Heart left ventricle (tissue), 13 donors: ENCODE data around the gene DOCK3.

Source experiments
- POLR2A ChIP-seq, 2 donors: fragments of 450-650 bp; IDR thresholded peaks; one replicate each; pipeline ENCODE4 v1.6.1; 2017; ENCODE audit warnings: antibody characterized with exemption in 2 of 2, mild to moderate bottlenecking in 2 of 2, moderate library complexity in 2 of 2
- TF ChIP-seq, protein P1 (sequence below), 12 donors: fragments of 200-600 bp; sonication (generic) in 4 of 12; IDR thresholded peaks; one replicate each; pipeline versions ENCODE4 v1.5.0 to v1.8.0; 2018 to 2022; ENCODE audit warnings: antibody characterized with exemption in 12 of 12, mild to moderate bottlenecking in 5 of 12
- donor health status: ischemic (EF 13 %, LVEDD 7.1; RV severe dilation, severe dysfunction).
- donor health status: DM: no; HTN: yes; CAD: no.
- donor health status: DM: no; HTN: no; CAD: no.
- donor health status: ischemic (EF 25% LVEDD 6.9; RV normal size, moderate dysfunction).
- donor health status: ischemic (EF 25% LVEDD 5.7; RV mildly dilated, moderate dysfunction).
- donor health status: ischemic (EF 35%, LVEDD 5.7; RV mildly dilated, moderate dysfunction).
- donor health status: nonischemic (EF 11% LVEDD 7.7; RV severe dilation, severe dysfunction).
- donor health status: DM: yes; HTN: yes; CAD: no.
- donor health status: PGD.
- donor health status: ischemic (EF 29% LVEDD 5.4; RV normal size, mild dysfunction).
- donor health status: nonischemic (EF 23%, LVEDD 6.1; RV moderate dilation, normal function).

DNA sequence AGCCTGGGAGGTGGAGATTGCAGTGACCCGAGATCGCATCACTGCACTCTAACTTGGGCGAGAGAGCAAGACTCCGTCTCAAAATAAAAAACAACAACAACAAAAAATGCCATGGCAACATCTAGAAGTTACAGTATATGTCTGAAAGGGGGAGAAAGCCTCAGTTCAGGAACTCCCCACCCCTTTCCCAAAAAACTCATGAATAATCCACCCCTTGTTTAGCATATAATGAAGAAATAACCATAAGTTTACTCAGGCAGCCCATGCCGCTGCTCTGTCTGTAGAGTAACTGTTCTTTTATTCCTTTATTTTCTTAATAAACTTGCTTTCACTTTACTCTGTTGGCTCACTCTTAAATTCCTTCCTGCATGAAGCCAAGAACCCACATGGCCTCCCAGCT is 145.2 kb downstream of the DOCK3 start:
- TF ChIP-seq, protein P1, sequence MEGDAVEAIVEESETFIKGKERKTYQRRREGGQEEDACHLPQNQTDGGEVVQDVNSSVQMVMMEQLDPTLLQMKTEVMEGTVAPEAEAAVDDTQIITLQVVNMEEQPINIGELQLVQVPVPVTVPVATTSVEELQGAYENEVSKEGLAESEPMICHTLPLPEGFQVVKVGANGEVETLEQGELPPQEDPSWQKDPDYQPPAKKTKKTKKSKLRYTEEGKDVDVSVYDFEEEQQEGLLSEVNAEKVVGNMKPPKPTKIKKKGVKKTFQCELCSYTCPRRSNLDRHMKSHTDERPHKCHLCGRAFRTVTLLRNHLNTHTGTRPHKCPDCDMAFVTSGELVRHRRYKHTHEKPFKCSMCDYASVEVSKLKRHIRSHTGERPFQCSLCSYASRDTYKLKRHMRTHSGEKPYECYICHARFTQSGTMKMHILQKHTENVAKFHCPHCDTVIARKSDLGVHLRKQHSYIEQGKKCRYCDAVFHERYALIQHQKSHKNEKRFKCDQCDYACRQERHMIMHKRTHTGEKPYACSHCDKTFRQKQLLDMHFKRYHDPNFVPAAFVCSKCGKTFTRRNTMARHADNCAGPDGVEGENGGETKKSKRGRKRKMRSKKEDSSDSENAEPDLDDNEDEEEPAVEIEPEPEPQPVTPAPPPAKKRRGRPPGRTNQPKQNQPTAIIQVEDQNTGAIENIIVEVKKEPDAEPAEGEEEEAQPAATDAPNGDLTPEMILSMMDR (IDR thresholded peaks at IDR 0.05): no peak
- no peak for TF ChIP-seq POLR2A (IDR thresholded peaks at IDR 0.05)
